GM12878 (cell line): ENCODE data around the gene MTERF1. TPM values are rescaled to one million over a fixed set of nuclear protein-coding genes. Genes with fewer than 3 reads are reported as not detected.

Experiments
- ATAC-seq: fragments of 200-7000 bp; cut with Tn5 transposase; 3 replicates; pipeline ENCODE4 v1.9.1; 2020; ENCODE audit warnings: mild to moderate bottlenecking, moderate library complexity
- BruUV-seq: library from RNA; stranded (reverse); fragments of 400-500 nt; replicated peaks from 2 replicates; lab custom pipeline; 2021; lab: Mats Ljungman, UMichigan
- CTCF ChIA-PET: fragments of 300-600 bp; sonication (Branson Sonifier 250); formaldehyde crosslinking; extraction: SDS; loops from one replicate; lab custom pipeline; 2021; ENCODE audit warnings: inconsistent platforms; lab: Yijun Ruan, JAX
- POLR2A ChIA-PET: fragments of 350-600 bp; formaldehyde crosslinking; extraction: SDS; loops from one replicate; lab custom pipeline; 2021; ENCODE audit warnings: inconsistent platforms; lab: Charles Lee
- RAD21 ChIA-PET: fragments of 300-600 bp; sonication (Branson Sonifier 250); formaldehyde crosslinking; loops from one replicate; lab custom pipeline; 2023; ENCODE audit warnings: antibody characterized with exemption; ENCODE audit not compliant: unreplicated experiment; lab: Charles Lee
- SMC1A ChIA-PET: fragments of 300-600 bp; sonication (Branson Sonifier 250); formaldehyde crosslinking; loops from one replicate; lab custom pipeline; 2023; ENCODE audit not compliant: unreplicated experiment, uncharacterized antibody; lab: Charles Lee
- DNase-seq: peaks from one replicate; pipeline ENCODE4 v3.0.0-alpha.2; 2011; ENCODE audit warnings: low read depth, low spot score
- FAIRE-seq: peaks from 3 replicates; lab custom pipeline; 2011; peaks lifted over from hg19 to GRCh38; lab: Jason Lieb, UNC
- H2AFZ ChIP-seq: 2 replicates; pipeline ENCODE4 v1.6.0; 2011; ENCODE audit warnings: low read depth, low read length, control low read depth; ENCODE audit not compliant: control insufficient read depth
- H3K27ac ChIP-seq: 2 replicates; pipeline ENCODE4 v1.5.1; 2011; ENCODE audit warnings: control low read depth; ENCODE audit not compliant: control insufficient read depth, insufficient read depth
- H3K27me3 ChIP-seq, 2 experiments: replicated peaks in 1 of 2; 2 replicates each; pipeline versions ENCODE4 v1.6.0 to v1.6.1; 2011; ENCODE audit warnings: low read length in 1 of 2; ENCODE audit not compliant: control insufficient read depth in 2 of 2, insufficient read depth in 2 of 2
- H3K36me3 ChIP-seq, 2 experiments: 2 replicates each; pipeline ENCODE4 v1.5.1; 2011; ENCODE audit warnings: low read length in 1 of 2; ENCODE audit not compliant: control insufficient read depth in 2 of 2, insufficient read depth in 2 of 2
- H3K4me1 ChIP-seq: 2 replicates; pipeline ENCODE4 v1.6.1; 2011; ENCODE audit warnings: mild to moderate bottlenecking, low read length, moderate library complexity, mixed read lengths; ENCODE audit not compliant: control insufficient read depth, insufficient read depth
- H3K4me2 ChIP-seq: 2 replicates; pipeline ENCODE4 v1.6.0; 2011; ENCODE audit warnings: control low read depth; ENCODE audit not compliant: control insufficient read depth, insufficient read depth
- H3K4me3 ChIP-seq: fragments of 200-600 bp; sonication (generic); 2 replicates; pipeline ENCODE4 v1.5.1; 2016
- H3K79me2 ChIP-seq: 2 replicates; pipeline ENCODE4 v1.6.0; 2011; ENCODE audit warnings: low read length; ENCODE audit not compliant: control insufficient read depth, insufficient read depth
- H3K9ac ChIP-seq: 2 replicates; pipeline ENCODE4 v1.8.0; 2011; ENCODE audit warnings: low read length, control low read depth, mixed read lengths; ENCODE audit not compliant: control insufficient read depth, insufficient read depth
- H3K9me3 ChIP-seq: replicated peaks from 3 replicates; pipeline ENCODE4 v1.5.1; 2011; ENCODE audit warnings: mild to moderate bottlenecking, low read length; ENCODE audit not compliant: control insufficient read depth, insufficient read depth
- H4K20me1 ChIP-seq: 2 replicates; pipeline ENCODE4 v1.6.0; 2011; ENCODE audit not compliant: control insufficient read depth, insufficient read depth
- WGBS: methylation state at CpG from one replicate; pipeline ENCODE4 v1.1.6; 2016; ENCODE audit warnings: low lambda C conversion rate; ENCODE audit not compliant: insufficient replicate concordance, insufficient coverage; ENCODE audit errors: missing lambda C conversion rate; 5-methylcytosine and 5-hydroxymethylcytosine counted together
- in situ Hi-C: fragments of 300-500 bp; cut with MboI; formaldehyde crosslinking; loops from 9 replicates; pipeline ENCODE4 v1.14.3; 2018; ENCODE audit warnings: mixed read lengths
- intact Hi-C: fragments of 100-400 bp; cut with micrococcal nuclease; formaldehyde crosslinking; loops from one replicate; pipeline ENCODE4 v1.14.2; 2022; ENCODE audit not compliant: unreplicated experiment
- polyA plus RNA-seq, 11 experiments: library from polyadenylated mRNA; depleted of rRNA in 4 of 11; unstranded in 6 of 11; stranded (reverse) in 5 of 11; fragments of >200 nt; fragmentation: Nextera tagmentation in 4 of 11; fragmentation: Illumina TruSeq in 1 of 11; extraction: Ambion mirVana in 4 of 11; extraction: Trizol in 1 of 11; gene quantifications; 1 replicate in 1 of 11; 2 replicates in 10 of 11; pipeline versions ENCODE4 v1.2.1 to v1.2.3, GENCODE V29; 2011 to 2016; ENCODE audit warnings: inconsistent platforms in 2 of 11, missing spikeins in 2 of 11, low read depth in 1 of 11
- total RNA-seq, 4 experiments: library from RNA; depleted of rRNA in 3 of 4; stranded (reverse); fragments of >200 nt in 3 of 4; fragmentation: Illumina TruSeq in 1 of 4; extraction: Trizol in 1 of 4; gene quantifications; 2 replicates each; pipeline versions ENCODE4 v1.2.1 to v1.2.3, GENCODE V29; 2013 to 2021
- TF ChIP-seq, protein P1 (sequence below): fragments of 450-650 bp; formaldehyde crosslinking; IDR thresholded peaks from 2 replicates; pipeline ENCODE4 v1.4.0; 2020; ENCODE audit warnings: mild to moderate bottlenecking, moderate library complexity

Gene MTERF1
- total and polyA plus RNA-seq, 10 of the 15 experiments (the other 5 are each of a cell fraction or from before 2014, with no cell fraction given) = 14.7 to 38.7 (median 28.0) TPM

- Histone ChIP-seq H3K4me3 (no peak overlapping the region), H3K27me3 (no peaks in the 10 kb centered on the region), H3K79me2 (no peaks in the 10 kb centered on the region), H3K4me1 (no peaks in the 10 kb centered on the region), H3K27ac (no peak overlapping the region), H3K36me3 (no peaks in the 10 kb centered on the region), H3K9ac (no peak overlapping the region), H4K20me1 (no peaks in the 10 kb centered on the region), H2AFZ (no peak overlapping the region), H3K9me3 (no peaks in the 10 kb centered on the region), H3K4me2 (no peak overlapping the region)
- ATAC-seq (no peak), DNase-seq (no peak), FAIRE-seq (no peak)
- in situ Hi-C loops (no loop called here), intact Hi-C loops (no loop called here)
- no TSS peak for BruUV-seq
- SMC1A ChIA-PET = no interaction called here
- POLR2A ChIA-PET = no interaction called here
- TF ChIP-seq, protein P1, sequence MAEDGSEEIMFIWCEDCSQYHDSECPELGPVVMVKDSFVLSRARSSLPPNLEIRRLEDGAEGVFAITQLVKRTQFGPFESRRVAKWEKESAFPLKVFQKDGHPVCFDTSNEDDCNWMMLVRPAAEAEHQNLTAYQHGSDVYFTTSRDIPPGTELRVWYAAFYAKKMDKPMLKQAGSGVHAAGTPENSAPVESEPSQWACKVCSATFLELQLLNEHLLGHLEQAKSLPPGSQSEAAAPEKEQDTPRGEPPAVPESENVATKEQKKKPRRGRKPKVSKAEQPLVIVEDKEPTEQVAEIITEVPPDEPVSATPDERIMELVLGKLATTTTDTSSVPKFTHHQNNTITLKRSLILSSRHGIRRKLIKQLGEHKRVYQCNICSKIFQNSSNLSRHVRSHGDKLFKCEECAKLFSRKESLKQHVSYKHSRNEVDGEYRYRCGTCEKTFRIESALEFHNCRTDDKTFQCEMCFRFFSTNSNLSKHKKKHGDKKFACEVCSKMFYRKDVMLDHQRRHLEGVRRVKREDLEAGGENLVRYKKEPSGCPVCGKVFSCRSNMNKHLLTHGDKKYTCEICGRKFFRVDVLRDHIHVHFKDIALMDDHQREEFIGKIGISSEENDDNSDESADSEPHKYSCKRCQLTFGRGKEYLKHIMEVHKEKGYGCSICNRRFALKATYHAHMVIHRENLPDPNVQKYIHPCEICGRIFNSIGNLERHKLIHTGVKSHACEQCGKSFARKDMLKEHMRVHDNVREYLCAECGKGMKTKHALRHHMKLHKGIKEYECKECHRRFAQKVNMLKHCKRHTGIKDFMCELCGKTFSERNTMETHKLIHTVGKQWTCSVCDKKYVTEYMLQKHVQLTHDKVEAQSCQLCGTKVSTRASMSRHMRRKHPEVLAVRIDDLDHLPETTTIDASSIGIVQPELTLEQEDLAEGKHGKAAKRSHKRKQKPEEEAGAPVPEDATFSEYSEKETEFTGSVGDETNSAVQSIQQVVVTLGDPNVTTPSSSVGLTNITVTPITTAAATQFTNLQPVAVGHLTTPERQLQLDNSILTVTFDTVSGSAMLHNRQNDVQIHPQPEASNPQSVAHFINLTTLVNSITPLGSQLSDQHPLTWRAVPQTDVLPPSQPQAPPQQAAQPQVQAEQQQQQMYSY (CRISPR knock-in tag) = no peak
- CTCF ChIA-PET = interaction anchor here (0.6 to 1.5 kb wide), 5 partner anchors 13 to 676 kb away, joined by 3 to 4 read pairs (median 3); partner anchors contain the start of gene GATAD1
- 62% methylated on average over 10 of the region's 10 CpGs for WGBS
- RAD21 ChIA-PET = interaction anchor here (0.9 kb wide), 1 partner anchor 18 kb away, joined by 3 read pairs; the partner anchor contains the start of gene MTERF1
These were observed 17.9 kb upstream of the MTERF1 start for GRCh38 chr7:91898240-91898992.
